SK-N-SH (cell line): ENCODE measurements around the gene PCLO.

ENCODE experiments used
- CHD2 ChIP-seq: fragments of 150-350 bp; IDR thresholded peaks from 2 replicates; pipeline ENCODE4 v1.6.1; 2018; ENCODE audit warnings: low read length; ENCODE audit not compliant: partially characterized antibody
- EP300 ChIP-seq, 2 experiments: IDR thresholded peaks; 2 replicates each; pipeline versions ENCODE4 v1.4.0 to v1.6.1; 2012; ENCODE audit warnings: borderline replicate concordance in 1 of 2, low read depth in 1 of 2, low read length in 1 of 2
- GABPA ChIP-seq: IDR thresholded peaks from 2 replicates; pipeline ENCODE4 v1.4.0; 2012; ENCODE audit warnings: low read depth, mild to moderate bottlenecking
- MAX ChIP-seq: IDR thresholded peaks from 2 replicates; pipeline ENCODE4 v1.4.0; 2012; ENCODE audit warnings: low read depth
- POLR2AphosphoS5 ChIP-seq: IDR thresholded peaks from 2 replicates; pipeline ENCODE4 v1.6.1; 2012; ENCODE audit warnings: low read depth, low read length
- RAD21 ChIP-seq: IDR thresholded peaks from 2 replicates; pipeline ENCODE4 v1.6.1; 2012; ENCODE audit warnings: mild to moderate bottlenecking, low read length
- REST ChIP-seq: IDR thresholded peaks from 2 replicates; pipeline ENCODE4 v1.6.1; 2012; ENCODE audit warnings: mild to moderate bottlenecking, low read depth, low read length, moderate library complexity
- RXRA ChIP-seq: IDR thresholded peaks from 2 replicates; pipeline ENCODE4 v1.4.0; 2012; ENCODE audit warnings: low read depth, mild to moderate bottlenecking, borderline replicate concordance
- TAF1 ChIP-seq: IDR thresholded peaks from 2 replicates; pipeline ENCODE4 v1.6.1; 2012; ENCODE audit warnings: low read depth, mild to moderate bottlenecking, low read length, moderate library complexity, borderline replicate concordance
- TCF12 ChIP-seq: IDR thresholded peaks from 2 replicates; pipeline ENCODE4 v1.4.0; 2012
- TEAD4 ChIP-seq: IDR thresholded peaks from 2 replicates; pipeline ENCODE4 v1.4.0; 2012; ENCODE audit warnings: mild to moderate bottlenecking, borderline replicate concordance; ENCODE audit not compliant: insufficient read depth
- YY1 ChIP-seq: IDR thresholded peaks from 2 replicates; pipeline ENCODE4 v1.4.0; 2012; ENCODE audit warnings: low read depth, mild to moderate bottlenecking
- TF ChIP-seq, protein P1 (sequence below): fragments of 200-600 bp; sonication (generic); IDR thresholded peaks from 2 replicates; pipeline ENCODE4 v1.6.1; 2017; ENCODE audit warnings: antibody characterized with exemption, mild to moderate bottlenecking, moderate library complexity
- TF ChIP-seq, protein P2 (sequence below): IDR thresholded peaks from 2 replicates; pipeline ENCODE4 v1.4.0; 2012; ENCODE audit warnings: low read depth, borderline replicate concordance

DNA sequence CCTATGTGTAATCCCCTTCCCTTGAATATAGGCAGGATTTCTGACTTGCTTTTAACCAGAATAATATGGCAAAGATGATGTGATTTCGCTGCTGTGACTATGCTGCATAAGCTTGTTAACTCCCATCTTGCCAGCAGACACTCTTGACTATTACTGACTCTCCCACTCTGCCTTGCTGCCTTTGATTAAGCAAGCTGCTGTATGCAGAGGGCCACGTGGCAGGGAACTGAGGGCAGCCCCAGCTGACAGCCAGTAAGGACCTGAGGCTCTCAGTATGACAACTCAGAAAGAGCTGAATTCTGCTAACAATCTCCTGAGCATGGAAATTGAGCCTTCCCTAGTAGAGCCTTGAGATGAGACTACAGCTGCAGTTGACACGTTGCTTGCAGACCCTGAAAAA, 439.7 kb downstream of the PCLO start:
- TF ChIP-seq, protein P1, sequence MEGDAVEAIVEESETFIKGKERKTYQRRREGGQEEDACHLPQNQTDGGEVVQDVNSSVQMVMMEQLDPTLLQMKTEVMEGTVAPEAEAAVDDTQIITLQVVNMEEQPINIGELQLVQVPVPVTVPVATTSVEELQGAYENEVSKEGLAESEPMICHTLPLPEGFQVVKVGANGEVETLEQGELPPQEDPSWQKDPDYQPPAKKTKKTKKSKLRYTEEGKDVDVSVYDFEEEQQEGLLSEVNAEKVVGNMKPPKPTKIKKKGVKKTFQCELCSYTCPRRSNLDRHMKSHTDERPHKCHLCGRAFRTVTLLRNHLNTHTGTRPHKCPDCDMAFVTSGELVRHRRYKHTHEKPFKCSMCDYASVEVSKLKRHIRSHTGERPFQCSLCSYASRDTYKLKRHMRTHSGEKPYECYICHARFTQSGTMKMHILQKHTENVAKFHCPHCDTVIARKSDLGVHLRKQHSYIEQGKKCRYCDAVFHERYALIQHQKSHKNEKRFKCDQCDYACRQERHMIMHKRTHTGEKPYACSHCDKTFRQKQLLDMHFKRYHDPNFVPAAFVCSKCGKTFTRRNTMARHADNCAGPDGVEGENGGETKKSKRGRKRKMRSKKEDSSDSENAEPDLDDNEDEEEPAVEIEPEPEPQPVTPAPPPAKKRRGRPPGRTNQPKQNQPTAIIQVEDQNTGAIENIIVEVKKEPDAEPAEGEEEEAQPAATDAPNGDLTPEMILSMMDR, result no peak
- TF ChIP-seq MAX, result no peak
- no peak for TF ChIP-seq GABPA
- no peak for TF ChIP-seq RXRA
- TF ChIP-seq TEAD4, result no peak
- no peak for TF ChIP-seq REST
- no peak for TF ChIP-seq TAF1
- no peak for TF ChIP-seq CHD2
- no peak for TF ChIP-seq POLR2AphosphoS5
- no peak for TF ChIP-seq YY1
- TF ChIP-seq, protein P2, sequence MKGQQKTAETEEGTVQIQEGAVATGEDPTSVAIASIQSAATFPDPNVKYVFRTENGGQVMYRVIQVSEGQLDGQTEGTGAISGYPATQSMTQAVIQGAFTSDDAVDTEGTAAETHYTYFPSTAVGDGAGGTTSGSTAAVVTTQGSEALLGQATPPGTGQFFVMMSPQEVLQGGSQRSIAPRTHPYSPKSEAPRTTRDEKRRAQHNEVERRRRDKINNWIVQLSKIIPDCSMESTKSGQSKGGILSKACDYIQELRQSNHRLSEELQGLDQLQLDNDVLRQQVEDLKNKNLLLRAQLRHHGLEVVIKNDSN, result no peak
- TF ChIP-seq RAD21, result no peak
- no peak for TF ChIP-seq TCF12
- no peak for TF ChIP-seq EP300 (IDR thresholded peaks at IDR 0.05; ENCODE audit: borderline replicate concordance in 1 of 2, low read depth in 1 of 2, low read length in 1 of 2)
